ENCODE results near the gene TCF7L1. TPM values are rescaled to one million over a fixed set of nuclear protein-coding genes. Genes with fewer than 3 reads are reported as not detected.

Gene TCF7L1
- polyA plus RNA-seq, 1 of the 3 experiments (the other 2 are of a cell fraction), result 3.7 TPM

- TF ChIP-seq, protein P1, sequence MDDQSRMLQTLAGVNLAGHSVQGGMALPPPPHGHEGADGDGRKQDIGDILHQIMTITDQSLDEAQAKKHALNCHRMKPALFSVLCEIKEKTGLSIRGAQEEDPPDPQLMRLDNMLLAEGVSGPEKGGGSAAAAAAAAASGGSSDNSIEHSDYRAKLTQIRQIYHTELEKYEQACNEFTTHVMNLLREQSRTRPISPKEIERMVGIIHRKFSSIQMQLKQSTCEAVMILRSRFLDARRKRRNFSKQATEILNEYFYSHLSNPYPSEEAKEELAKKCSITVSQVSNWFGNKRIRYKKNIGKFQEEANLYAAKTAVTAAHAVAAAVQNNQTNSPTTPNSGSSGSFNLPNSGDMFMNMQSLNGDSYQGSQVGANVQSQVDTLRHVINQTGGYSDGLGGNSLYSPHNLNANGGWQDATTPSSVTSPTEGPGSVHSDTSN (IDR thresholded peaks at IDR 0.05), result peak; percentile 82
- TF ChIP-seq FOXJ3 (CRISPR knock-in tag; IDR thresholded peaks at IDR 0.05) (no peak), TEAD4 (IDR thresholded peaks at IDR 0.05; ENCODE audit: borderline replicate concordance, insufficient read depth) (0 out of 2 replicates have a peak, but pooled peaks have one; percentile 42), EZH2phosphoT487 (IDR thresholded peaks at IDR 0.05; ENCODE audit: borderline replicate concordance, low read depth) (no peak)
- TF ChIP-seq, protein P2, sequence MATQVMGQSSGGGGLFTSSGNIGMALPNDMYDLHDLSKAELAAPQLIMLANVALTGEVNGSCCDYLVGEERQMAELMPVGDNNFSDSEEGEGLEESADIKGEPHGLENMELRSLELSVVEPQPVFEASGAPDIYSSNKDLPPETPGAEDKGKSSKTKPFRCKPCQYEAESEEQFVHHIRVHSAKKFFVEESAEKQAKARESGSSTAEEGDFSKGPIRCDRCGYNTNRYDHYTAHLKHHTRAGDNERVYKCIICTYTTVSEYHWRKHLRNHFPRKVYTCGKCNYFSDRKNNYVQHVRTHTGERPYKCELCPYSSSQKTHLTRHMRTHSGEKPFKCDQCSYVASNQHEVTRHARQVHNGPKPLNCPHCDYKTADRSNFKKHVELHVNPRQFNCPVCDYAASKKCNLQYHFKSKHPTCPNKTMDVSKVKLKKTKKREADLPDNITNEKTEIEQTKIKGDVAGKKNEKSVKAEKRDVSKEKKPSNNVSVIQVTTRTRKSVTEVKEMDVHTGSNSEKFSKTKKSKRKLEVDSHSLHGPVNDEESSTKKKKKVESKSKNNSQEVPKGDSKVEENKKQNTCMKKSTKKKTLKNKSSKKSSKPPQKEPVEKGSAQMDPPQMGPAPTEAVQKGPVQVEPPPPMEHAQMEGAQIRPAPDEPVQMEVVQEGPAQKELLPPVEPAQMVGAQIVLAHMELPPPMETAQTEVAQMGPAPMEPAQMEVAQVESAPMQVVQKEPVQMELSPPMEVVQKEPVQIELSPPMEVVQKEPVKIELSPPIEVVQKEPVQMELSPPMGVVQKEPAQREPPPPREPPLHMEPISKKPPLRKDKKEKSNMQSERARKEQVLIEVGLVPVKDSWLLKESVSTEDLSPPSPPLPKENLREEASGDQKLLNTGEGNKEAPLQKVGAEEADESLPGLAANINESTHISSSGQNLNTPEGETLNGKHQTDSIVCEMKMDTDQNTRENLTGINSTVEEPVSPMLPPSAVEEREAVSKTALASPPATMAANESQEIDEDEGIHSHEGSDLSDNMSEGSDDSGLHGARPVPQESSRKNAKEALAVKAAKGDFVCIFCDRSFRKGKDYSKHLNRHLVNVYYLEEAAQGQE (IDR thresholded peaks at IDR 0.05; ENCODE audit: low read depth, low read length), result no peak
Observed at GRCh38 chr2:85248773-85249509, 115.7 kb downstream of the TCF7L1 start (continued).

GRCh38 chr2:85250045-85250444 lies 116.9 kb downstream of the TCF7L1 start:
- CTCF ChIA-PET, result interaction anchor here (1.2 to 3.9 kb wide), 7 partner anchors 17 to 324 kb away, joined by 3 to 17 read pairs (median 5); no protein-coding TSS in a partner anchor
- H3K4me3 ChIP-seq (ENCODE audit: low read depth in 2 of 2, low read length in 1 of 2), result no peak overlapping the region
- no peaks in the 10 kb centered on the region for H3K9me3 ChIP-seq
- H3K9me2 ChIP-seq, result no peaks in the 10 kb centered on the region
- no peak overlapping the region for H3K4me2 ChIP-seq
- no peaks in the 10 kb centered on the region; the same call in 1 of the 2 replicates for H3K79me2 ChIP-seq (ENCODE audit: insufficient read depth)
- POLR2A ChIA-PET, result no interaction called here
- H3F3A ChIP-seq (replicated peaks; ENCODE audit: insufficient read depth), result peaks cover 7% of the 10 kb centered on the region
- WGBS (ENCODE audit: low lambda C conversion rate), result 91% methylated on average over 2 of the region's 2 CpGs
- H2AFZ ChIP-seq (ENCODE audit: low read depth), result no peak overlapping the region
- H4K20me1 ChIP-seq (ENCODE audit: insufficient read depth), result no peaks in the 10 kb centered on the region
- H3K4me1 ChIP-seq (ENCODE audit: control insufficient read depth in 1 of 2, insufficient read depth in 2 of 2, low read depth in 1 of 2, low read length in 1 of 2), result peaks cover 41 to 44% of the 10 kb centered on the region in 2 experiments
- H3K27me3 ChIP-seq (ENCODE audit: insufficient read depth), result no peaks in the 10 kb centered on the region
- H3K36me3 ChIP-seq (replicated peaks in 1 of 2; ENCODE audit: control insufficient read depth in 1 of 2, insufficient read depth in 2 of 2, low read length in 1 of 2), result no peaks in the 10 kb centered on the region
- no peak overlapping the region for H3K27ac ChIP-seq (ENCODE audit: low read depth in 2 of 2, low read length in 1 of 2)
- DNase-seq, result no peak
- H3K9ac ChIP-seq, result no peak overlapping the region
- no peak for TF ChIP-seq YY1 (IDR thresholded peaks at IDR 0.05; ENCODE audit: low read depth)
- TF ChIP-seq MEF2A (IDR thresholded peaks at IDR 0.05; ENCODE audit: borderline replicate concordance, low read depth), result no peak
- TF ChIP-seq NRF1 (IDR thresholded peaks at IDR 0.05; ENCODE audit: low read depth, low read length), result no peak
- TF ChIP-seq, protein P3, sequence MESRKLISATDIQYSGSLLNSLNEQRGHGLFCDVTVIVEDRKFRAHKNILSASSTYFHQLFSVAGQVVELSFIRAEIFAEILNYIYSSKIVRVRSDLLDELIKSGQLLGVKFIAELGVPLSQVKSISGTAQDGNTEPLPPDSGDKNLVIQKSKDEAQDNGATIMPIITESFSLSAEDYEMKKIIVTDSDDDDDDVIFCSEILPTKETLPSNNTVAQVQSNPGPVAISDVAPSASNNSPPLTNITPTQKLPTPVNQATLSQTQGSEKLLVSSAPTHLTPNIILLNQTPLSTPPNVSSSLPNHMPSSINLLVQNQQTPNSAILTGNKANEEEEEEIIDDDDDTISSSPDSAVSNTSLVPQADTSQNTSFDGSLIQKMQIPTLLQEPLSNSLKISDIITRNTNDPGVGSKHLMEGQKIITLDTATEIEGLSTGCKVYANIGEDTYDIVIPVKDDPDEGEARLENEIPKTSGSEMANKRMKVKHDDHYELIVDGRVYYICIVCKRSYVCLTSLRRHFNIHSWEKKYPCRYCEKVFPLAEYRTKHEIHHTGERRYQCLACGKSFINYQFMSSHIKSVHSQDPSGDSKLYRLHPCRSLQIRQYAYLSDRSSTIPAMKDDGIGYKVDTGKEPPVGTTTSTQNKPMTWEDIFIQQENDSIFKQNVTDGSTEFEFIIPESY (IDR thresholded peaks at IDR 0.05; ENCODE audit: borderline replicate concordance, low read depth), result no peak
- TF ChIP-seq, protein P4, sequence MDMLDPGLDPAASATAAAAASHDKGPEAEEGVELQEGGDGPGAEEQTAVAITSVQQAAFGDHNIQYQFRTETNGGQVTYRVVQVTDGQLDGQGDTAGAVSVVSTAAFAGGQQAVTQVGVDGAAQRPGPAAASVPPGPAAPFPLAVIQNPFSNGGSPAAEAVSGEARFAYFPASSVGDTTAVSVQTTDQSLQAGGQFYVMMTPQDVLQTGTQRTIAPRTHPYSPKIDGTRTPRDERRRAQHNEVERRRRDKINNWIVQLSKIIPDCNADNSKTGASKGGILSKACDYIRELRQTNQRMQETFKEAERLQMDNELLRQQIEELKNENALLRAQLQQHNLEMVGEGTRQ (IDR thresholded peaks at IDR 0.05; ENCODE audit: borderline replicate concordance, low read depth, low read length), result no peak
- TF ChIP-seq TCF12 (IDR thresholded peaks at IDR 0.05), result no peak
- TF ChIP-seq RXRA (IDR thresholded peaks at IDR 0.05; ENCODE audit: borderline replicate concordance, low read depth), result no peak
- TF ChIP-seq SMC3 (IDR thresholded peaks at IDR 0.05; ENCODE audit: low read depth, low read length), result no peak
- no peak for TF ChIP-seq FOXJ3 (CRISPR knock-in tag; IDR thresholded peaks at IDR 0.05)
- TF ChIP-seq SIN3A (IDR thresholded peaks at IDR 0.05; ENCODE audit: borderline replicate concordance, low read depth, low read length), result no peak
- TF ChIP-seq MXI1 (IDR thresholded peaks at IDR 0.05; ENCODE audit: low read depth, low read length), result no peak
- no peak for TF ChIP-seq TAF1 (IDR thresholded peaks at IDR 0.05; ENCODE audit: borderline replicate concordance, low read depth, low read length)
- TF ChIP-seq, protein P1 (IDR thresholded peaks at IDR 0.05), result no peak
- no peak for TF ChIP-seq NFIC (IDR thresholded peaks at IDR 0.05; ENCODE audit: borderline replicate concordance)

All from SK-N-SH (cell line).